ENCODE data around the gene ACE2.

DNA sequence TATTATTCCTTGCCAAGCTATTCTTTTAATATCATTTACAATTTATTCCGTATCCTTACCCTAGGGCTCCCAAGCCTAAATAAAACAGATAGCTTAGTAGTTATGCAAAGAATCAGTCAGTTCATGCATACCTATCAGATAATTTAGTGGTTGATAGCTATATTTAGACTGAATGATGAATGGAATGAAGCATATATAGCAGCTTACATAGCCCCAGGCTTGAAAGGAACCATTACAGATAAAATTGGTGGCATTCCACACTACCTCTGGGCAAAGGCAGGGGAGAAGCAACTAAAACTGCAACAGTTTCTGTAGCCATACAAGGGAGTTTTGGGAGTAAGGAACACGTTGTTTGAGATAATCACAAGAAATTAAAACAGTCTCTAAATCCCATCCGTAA, 2.7 kb downstream of the ACE2 start:
- TF ChIP-seq, protein P1, sequence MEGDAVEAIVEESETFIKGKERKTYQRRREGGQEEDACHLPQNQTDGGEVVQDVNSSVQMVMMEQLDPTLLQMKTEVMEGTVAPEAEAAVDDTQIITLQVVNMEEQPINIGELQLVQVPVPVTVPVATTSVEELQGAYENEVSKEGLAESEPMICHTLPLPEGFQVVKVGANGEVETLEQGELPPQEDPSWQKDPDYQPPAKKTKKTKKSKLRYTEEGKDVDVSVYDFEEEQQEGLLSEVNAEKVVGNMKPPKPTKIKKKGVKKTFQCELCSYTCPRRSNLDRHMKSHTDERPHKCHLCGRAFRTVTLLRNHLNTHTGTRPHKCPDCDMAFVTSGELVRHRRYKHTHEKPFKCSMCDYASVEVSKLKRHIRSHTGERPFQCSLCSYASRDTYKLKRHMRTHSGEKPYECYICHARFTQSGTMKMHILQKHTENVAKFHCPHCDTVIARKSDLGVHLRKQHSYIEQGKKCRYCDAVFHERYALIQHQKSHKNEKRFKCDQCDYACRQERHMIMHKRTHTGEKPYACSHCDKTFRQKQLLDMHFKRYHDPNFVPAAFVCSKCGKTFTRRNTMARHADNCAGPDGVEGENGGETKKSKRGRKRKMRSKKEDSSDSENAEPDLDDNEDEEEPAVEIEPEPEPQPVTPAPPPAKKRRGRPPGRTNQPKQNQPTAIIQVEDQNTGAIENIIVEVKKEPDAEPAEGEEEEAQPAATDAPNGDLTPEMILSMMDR (IDR thresholded peaks at IDR 0.05; ENCODE audit: low read length) = no peak
- TF ChIP-seq EZH2phosphoT487 (IDR thresholded peaks at IDR 0.05; ENCODE audit: low read length) (no peak), EZH2 (optimal IDR thresholded peaks at IDR 0.05; ENCODE audit: low read depth, low read length) (no peak)

All from MM.1S (cell line).